Central memory CD4-positive, alpha-beta T cell (primary cell): Measurements from ENCODE around the gene RAB33B.

Source experiments
- DNase-seq: peaks from one replicate; pipeline ENCODE4 v3.0.0; 2022

RAB33B gene

GRCh38 chr4:139509727-139510410 is 55.9 kb downstream of the RAB33B start:
- no peak for DNase-seq

- no peak for DNase-seq
Observed at GRCh38 chr4:139511320-139511719, 57.4 kb downstream of the RAB33B start.

GRCh38 chr4:139514382-139515059 is 60.6 kb downstream of the RAB33B start:
- DNase-seq = no peak

GRCh38 chr4:139515531-139515958 is 61.6 kb downstream of the RAB33B start:
- no peak for DNase-seq

- no peak for DNase-seq
Observed at GRCh38 chr4:139521754-139522401, 68.0 kb downstream of the RAB33B start.

GRCh38 chr4:139522457-139522856 is 68.5 kb downstream of the RAB33B start:
- no peak for DNase-seq

- no peak for DNase-seq
Observed at GRCh38 chr4:139523076-139523475, 69.2 kb downstream of the RAB33B start.

- DNase-seq = no peak
Observed at GRCh38 chr4:139524062-139524631, 70.2 kb downstream of the RAB33B start.

GRCh38 chr4:139525414-139525813 is 71.5 kb downstream of the RAB33B start:
- no peak for DNase-seq
